ENCODE data around the gene PRDM16.

The PRDM16 gene

GRCh38 chr1:3068564-3069431 lies at the start of gene PRDM16:
PRDM16 (plus strand) TSS chr1:3069203; CDS start chr1:3069260, 57 bp downstream.
- DNase-seq (no peak), ATAC-seq (replicated peaks) (peak; percentile 35 to 46)
- Mint-ChIP-seq H3K4me1 (peaks cover 4 to 18% of the 10 kb centered on the region in 2 donors), H3K9me3 (no peaks in the 10 kb centered on the region), H3K27me3 (peaks cover 22 to 54% of the 10 kb centered on the region in 2 donors), H3K27ac (peak within 1 kb of the TSS; percentile 60), H3K36me3 (no peaks in the 10 kb centered on the region), H3K4me3 (peak within 1 kb of the TSS; percentile 82)

GRCh38 chr1:3019516-3020051 lies 49.4 kb upstream of the PRDM16 start:
- Mint-ChIP-seq H3K36me3 (no peaks in the 10 kb centered on the region), H3K4me1 (no peaks in the 10 kb centered on the region), H3K4me3 (no peak overlapping the region), H3K9me3 (no peaks in the 10 kb centered on the region), H3K27me3 (peaks cover 2 to 5% of the 10 kb centered on the region in 2 donors), H3K27ac (no peak overlapping the region)
- ATAC-seq (replicated peaks) = no peak
- DNase-seq = no peak

- no peak for ATAC-seq (replicated peaks)
- H3K9me3 Mint-ChIP-seq = no peaks in the 10 kb centered on the region
- no peaks in the 10 kb centered on the region for H3K4me1 Mint-ChIP-seq
- no peaks in the 10 kb centered on the region for H3K36me3 Mint-ChIP-seq
- H3K27me3 Mint-ChIP-seq = peaks cover 0 to 1% of the 10 kb centered on the region in 2 donors
- no peak overlapping the region for H3K4me3 Mint-ChIP-seq
- no peak for DNase-seq
- H3K27ac Mint-ChIP-seq = no peak overlapping the region
Measured at GRCh38 chr1:3020263-3020909, 48.6 kb upstream of the PRDM16 start.

DNA sequence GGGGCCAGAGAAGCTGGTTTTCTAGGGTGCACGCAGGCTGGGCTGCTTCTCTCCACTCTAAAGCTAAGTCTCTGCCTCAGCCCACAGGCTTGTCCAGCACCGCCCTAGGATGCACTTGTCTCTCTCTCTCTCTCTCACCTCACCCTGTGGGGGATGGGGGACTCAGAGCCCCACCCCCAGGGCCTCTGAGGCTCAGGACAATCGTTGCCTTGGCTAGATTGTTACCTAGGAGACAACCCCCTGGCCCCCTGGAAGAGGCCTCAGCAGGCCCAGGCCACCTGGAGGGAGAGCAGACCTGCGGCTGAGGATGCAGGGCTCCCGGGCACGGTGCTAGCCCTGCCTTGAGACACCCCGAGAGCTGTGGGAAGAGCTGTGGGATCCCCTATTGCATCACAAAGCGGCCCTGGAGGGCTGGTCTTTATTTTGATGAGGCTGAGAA lies 47.8 kb upstream of the PRDM16 start, which contains the start of gene ACTRT2:
ACTRT2 (plus strand) TSS at position 235 of the 439 bp plus-strand sequence. CDS start 220 bp downstream, outside the sequence.
- no peak within 1 kb of the TSS for H3K27ac Mint-ChIP-seq
- no peaks in the 10 kb centered on the region for H3K27me3 Mint-ChIP-seq
- no peak within 1 kb of the TSS for H3K4me3 Mint-ChIP-seq
- no peaks in the 10 kb centered on the region for H3K36me3 Mint-ChIP-seq
- no peaks in the 10 kb centered on the region for H3K4me1 Mint-ChIP-seq
- ATAC-seq (replicated peaks) (no peak), DNase-seq (no peak)
- no peaks in the 10 kb centered on the region for H3K9me3 Mint-ChIP-seq

DNA sequence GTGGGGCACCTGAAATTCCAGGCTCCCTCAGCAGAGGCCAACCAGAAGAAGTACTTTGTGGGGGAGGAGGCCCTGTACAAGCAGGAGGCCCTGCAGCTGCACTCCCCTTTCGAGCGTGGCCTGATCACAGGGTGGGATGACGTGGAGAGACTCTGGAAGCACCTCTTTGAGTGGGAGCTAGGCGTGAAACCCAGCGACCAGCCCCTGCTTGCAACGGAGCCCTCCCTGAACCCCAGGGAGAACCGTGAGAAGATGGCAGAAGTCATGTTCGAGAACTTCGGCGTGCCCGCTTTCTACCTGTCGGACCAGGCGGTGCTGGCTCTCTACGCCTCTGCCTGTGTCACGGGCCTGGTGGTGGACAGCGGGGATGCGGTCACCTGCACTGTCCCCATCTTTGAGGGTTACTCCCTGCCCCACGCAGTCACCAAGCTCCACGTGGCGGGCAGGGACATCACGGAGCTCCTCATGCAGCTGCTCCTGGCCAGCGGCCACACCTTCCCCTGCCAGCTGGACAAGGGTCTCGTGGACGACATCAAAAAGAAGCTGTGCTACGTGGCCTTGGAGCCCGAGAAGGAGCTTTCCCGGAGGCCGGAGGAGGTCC lies 47.1 kb upstream of the PRDM16 start:
- Mint-ChIP-seq H3K36me3 (no peaks in the 10 kb centered on the region), H3K27ac (no peak overlapping the region), H3K27me3 (no peaks in the 10 kb centered on the region), H3K4me1 (no peaks in the 10 kb centered on the region), H3K9me3 (no peaks in the 10 kb centered on the region), H3K4me3 (no peak overlapping the region)
- DNase-seq (no peak), ATAC-seq (replicated peaks) (no peak)

DNA sequence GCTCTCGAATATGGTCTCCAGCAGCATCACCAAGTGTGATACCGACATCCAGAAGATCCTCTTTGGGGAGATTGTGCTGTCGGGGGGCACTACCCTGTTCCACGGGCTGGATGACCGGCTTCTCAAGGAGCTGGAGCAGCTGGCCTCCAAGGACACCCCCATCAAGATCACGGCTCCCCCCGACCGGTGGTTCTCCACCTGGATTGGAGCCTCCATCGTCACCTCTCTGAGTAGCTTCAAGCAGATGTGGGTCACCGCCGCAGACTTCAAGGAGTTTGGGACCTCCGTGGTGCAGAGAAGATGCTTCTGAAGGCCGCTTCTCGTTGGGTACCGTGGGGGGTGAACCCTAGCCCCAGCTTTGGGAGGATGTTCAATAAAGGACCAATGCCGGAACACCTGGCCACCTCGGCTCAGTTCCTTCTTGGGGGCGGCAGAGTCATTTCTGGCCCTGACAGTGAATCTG lies 46.5 kb upstream of the PRDM16 start:
- no peaks in the 10 kb centered on the region for H3K36me3 Mint-ChIP-seq
- no peak for ATAC-seq (replicated peaks)

GRCh38 chr1:3022976-3023375 lies 46.0 kb upstream of the PRDM16 start:
- no peaks in the 10 kb centered on the region for H3K9me3 Mint-ChIP-seq
- no peaks in the 10 kb centered on the region for H3K27me3 Mint-ChIP-seq
- H3K27ac Mint-ChIP-seq = no peak overlapping the region
- no peak overlapping the region for H3K4me3 Mint-ChIP-seq
- no peaks in the 10 kb centered on the region for H3K36me3 Mint-ChIP-seq
- ATAC-seq (replicated peaks) = no peak
- no peak for DNase-seq
- no peaks in the 10 kb centered on the region for H3K4me1 Mint-ChIP-seq

More for the DNA sequence above, 46.5 kb upstream of the PRDM16 start:
- DNase-seq = no peak
- Mint-ChIP-seq H3K4me1 (no peaks in the 10 kb centered on the region), H3K9me3 (no peaks in the 10 kb centered on the region), H3K4me3 (no peak overlapping the region), H3K27me3 (no peaks in the 10 kb centered on the region), H3K27ac (no peak overlapping the region)

GRCh38 chr1:3024019-3024418 lies 45.0 kb upstream of the PRDM16 start:
- Mint-ChIP-seq H3K27me3 (peaks cover 0 to 8% of the 10 kb centered on the region in 2 donors), H3K27ac (no peak overlapping the region), H3K9me3 (no peaks in the 10 kb centered on the region), H3K4me1 (no peaks in the 10 kb centered on the region), H3K4me3 (no peak overlapping the region), H3K36me3 (no peaks in the 10 kb centered on the region)
- DNase-seq (no peak), ATAC-seq (replicated peaks) (no peak)

GRCh38 chr1:3024588-3024987 lies 44.4 kb upstream of the PRDM16 start:
- Mint-ChIP-seq H3K4me1 (no peaks in the 10 kb centered on the region), H3K36me3 (no peaks in the 10 kb centered on the region), H3K4me3 (no peak overlapping the region), H3K9me3 (no peaks in the 10 kb centered on the region), H3K27me3 (peaks cover 0 to 8% of the 10 kb centered on the region in 2 donors), H3K27ac (no peak overlapping the region)
- DNase-seq (no peak), ATAC-seq (replicated peaks) (no peak)

GRCh38 chr1:3026124-3026523 lies 42.9 kb upstream of the PRDM16 start:
- Mint-ChIP-seq H3K9me3 (no peaks in the 10 kb centered on the region), H3K4me3 (no peak overlapping the region), H3K4me1 (no peaks in the 10 kb centered on the region), H3K27ac (no peak overlapping the region), H3K36me3 (no peaks in the 10 kb centered on the region), H3K27me3 (peaks cover 3 to 9% of the 10 kb centered on the region in 2 donors)
- ATAC-seq (replicated peaks) = no peak
- DNase-seq = no peak

- Mint-ChIP-seq H3K27me3 (peaks cover 5 to 16% of the 10 kb centered on the region in 2 donors), H3K9me3 (no peaks in the 10 kb centered on the region), H3K4me1 (no peaks in the 10 kb centered on the region), H3K4me3 (no peak overlapping the region), H3K27ac (no peak overlapping the region), H3K36me3 (no peaks in the 10 kb centered on the region)
- DNase-seq (no peak), ATAC-seq (replicated peaks) (no peak)
Measured at GRCh38 chr1:3026581-3027391, 42.2 kb upstream of the PRDM16 start.

DNA sequence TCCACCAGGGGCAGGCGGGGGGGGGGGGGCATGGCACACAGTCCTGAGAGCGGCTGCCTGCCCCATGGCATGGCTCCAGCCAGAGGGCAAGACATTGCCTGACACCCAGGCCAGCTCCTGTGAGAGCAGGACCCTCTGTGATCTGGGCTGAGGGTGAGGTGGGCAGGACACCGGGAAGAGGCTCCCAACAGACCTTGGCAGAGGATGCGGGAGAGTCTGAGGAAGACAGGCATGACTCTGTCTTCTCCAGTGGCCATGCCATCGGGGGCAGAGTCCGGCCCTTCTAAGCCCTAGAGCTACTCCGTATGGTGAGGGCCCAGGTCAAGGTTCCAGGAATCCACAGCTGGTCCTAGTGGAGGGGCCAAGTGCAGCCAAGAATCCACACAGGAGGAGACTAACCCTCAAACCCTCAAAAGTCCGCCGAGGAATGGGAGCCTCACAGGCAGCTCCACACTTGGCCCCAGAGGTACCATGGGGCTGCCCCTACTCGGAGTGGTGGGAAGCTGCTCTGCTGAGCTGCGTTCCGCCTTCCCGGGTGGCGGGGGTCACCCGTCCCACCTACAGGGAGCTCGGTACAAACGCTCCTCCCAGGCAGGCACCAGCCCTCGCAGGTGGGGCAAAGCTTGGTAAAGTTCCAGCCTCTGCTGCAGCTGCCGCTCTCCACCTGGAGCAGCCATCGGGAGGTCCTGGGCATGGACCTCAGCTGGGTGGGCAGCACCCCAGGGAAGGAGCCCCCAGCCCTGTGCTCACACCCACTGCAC lies 41.2 kb upstream of the PRDM16 start:
- DNase-seq (no peak), ATAC-seq (replicated peaks) (no peak)
- no peaks in the 10 kb centered on the region for H3K9me3 Mint-ChIP-seq
- no peak overlapping the region for H3K27ac Mint-ChIP-seq
- H3K27me3 Mint-ChIP-seq = peaks cover 8 to 25% of the 10 kb centered on the region in 2 donors
- no peaks in the 10 kb centered on the region for H3K36me3 Mint-ChIP-seq
- no peaks in the 10 kb centered on the region for H3K4me1 Mint-ChIP-seq
- no peak overlapping the region for H3K4me3 Mint-ChIP-seq

Measured in stimulated activated naive B cell treated with anti-CD40 and anti-IgM and Interleukin-4, amounts not matched to agents 10 μg/mL and 1 μg/mL and 100 μg/mL, for 72 hours (primary cell).